GM12891 (cell line): ENCODE results near the gene KRT16.
"Not testable (repeated sequence)": the region's sequence is repeated elsewhere in the genome, so short reads cannot be mapped to it uniquely, and the experiment has no call there.

Source experiments
- POLR2A ChIP-seq: IDR thresholded peaks from 2 replicates; pipeline ENCODE4 v1.6.1; 2011; ENCODE audit warnings: low read depth, low read length, control low read depth
- POLR2AphosphoS5 ChIP-seq: IDR thresholded peaks from 2 replicates; pipeline ENCODE4 v1.6.1; 2011; ENCODE audit warnings: low read depth, low read length, control low read depth
- SPI1 ChIP-seq: IDR thresholded peaks from 2 replicates; pipeline ENCODE4 v1.6.1; 2011; ENCODE audit warnings: low read depth, low read length, control low read depth

GRCh38 chr17:41626914-41627295 lies 14.3 kb upstream of the KRT16 start:
- not testable (repeated sequence) for TF ChIP-seq POLR2A, POLR2AphosphoS5, SPI1
